ENCODE data around the gene NOTCH3. TPM values are rescaled to one million over a fixed set of nuclear protein-coding genes. Genes with fewer than 3 reads are reported as not detected.

Gene NOTCH3
- total RNA-seq, 4 donors from 2014 or later: 6.4 to 53.3 (median 32.7) TPM

DNA sequence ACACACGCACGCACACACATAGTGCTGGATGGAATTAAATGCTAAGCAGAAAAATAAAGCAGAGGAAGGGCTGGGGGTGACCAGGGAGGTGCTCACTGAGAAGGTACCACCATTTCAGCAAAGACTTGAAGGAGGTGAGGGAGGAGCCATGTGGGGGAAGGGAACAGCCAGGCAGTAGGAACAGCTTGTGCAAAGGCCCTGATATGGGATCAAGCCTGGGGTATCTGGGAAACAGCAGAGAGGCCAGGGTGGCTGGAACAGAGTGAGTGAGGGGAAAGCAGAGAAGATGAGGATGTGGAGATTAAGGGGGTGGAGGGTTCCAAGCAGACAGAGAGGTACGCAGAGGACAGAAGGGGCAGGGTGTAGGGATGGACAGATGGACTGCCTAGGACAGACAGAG lies 25.2 kb downstream of the NOTCH3 start:
- H3K27ac ChIP-seq: no peak overlapping the region
- H3K9me3 ChIP-seq: no peaks in the 10 kb centered on the region
- no peak overlapping the region for H3K4me3 ChIP-seq
- no peak for ATAC-seq
- DNase-seq: no peak
- TF ChIP-seq, protein P1, sequence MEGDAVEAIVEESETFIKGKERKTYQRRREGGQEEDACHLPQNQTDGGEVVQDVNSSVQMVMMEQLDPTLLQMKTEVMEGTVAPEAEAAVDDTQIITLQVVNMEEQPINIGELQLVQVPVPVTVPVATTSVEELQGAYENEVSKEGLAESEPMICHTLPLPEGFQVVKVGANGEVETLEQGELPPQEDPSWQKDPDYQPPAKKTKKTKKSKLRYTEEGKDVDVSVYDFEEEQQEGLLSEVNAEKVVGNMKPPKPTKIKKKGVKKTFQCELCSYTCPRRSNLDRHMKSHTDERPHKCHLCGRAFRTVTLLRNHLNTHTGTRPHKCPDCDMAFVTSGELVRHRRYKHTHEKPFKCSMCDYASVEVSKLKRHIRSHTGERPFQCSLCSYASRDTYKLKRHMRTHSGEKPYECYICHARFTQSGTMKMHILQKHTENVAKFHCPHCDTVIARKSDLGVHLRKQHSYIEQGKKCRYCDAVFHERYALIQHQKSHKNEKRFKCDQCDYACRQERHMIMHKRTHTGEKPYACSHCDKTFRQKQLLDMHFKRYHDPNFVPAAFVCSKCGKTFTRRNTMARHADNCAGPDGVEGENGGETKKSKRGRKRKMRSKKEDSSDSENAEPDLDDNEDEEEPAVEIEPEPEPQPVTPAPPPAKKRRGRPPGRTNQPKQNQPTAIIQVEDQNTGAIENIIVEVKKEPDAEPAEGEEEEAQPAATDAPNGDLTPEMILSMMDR (IDR thresholded peaks at IDR 0.05 in 4 of 5, conservative IDR thresholded peaks at IDR 0.05 in 1 of 5): no peak
- TF ChIP-seq POLR2A (IDR thresholded peaks at IDR 0.05): no peak
- intact Hi-C loops (cut with DNase I; ENCODE audit: low total_unique reads) (loop anchor here (5.0 kb wide), 1 partner anchor 77 kb away; no protein-coding TSS in a partner anchor), in situ Hi-C loops (cut with MboI; ENCODE audit: low sequenced_read_pairs in 4 of 4) (loop anchor here in 2 of 4 donors (5.0 to 10.0 kb wide), 2 partner anchors 89 to 382 kb away; no protein-coding TSS in a partner anchor)
- no peaks in the 10 kb centered on the region for H3K36me3 ChIP-seq
- H3K27me3 ChIP-seq: peaks cover 0 to 9% (median 2%) of the 10 kb centered on the region in 3 donors
- H3K4me1 ChIP-seq: peaks cover 0 to 4% of the 10 kb centered on the region in 2 donors

GRCh38 chr19:15173746-15174404 lies 26.9 kb downstream of the NOTCH3 start:
- Histone ChIP-seq H3K27me3 (peaks cover 0 to 5% (median 2%) of the 10 kb centered on the region in 3 donors), H3K36me3 (no peaks in the 10 kb centered on the region), H3K4me3 (no peak overlapping the region), H3K27ac (no peak overlapping the region), H3K9me3 (no peaks in the 10 kb centered on the region), H3K4me1 (peaks cover 0 to 4% of the 10 kb centered on the region in 2 donors)
- no peak for DNase-seq
- intact Hi-C loops (cut with DNase I; ENCODE audit: low total_unique reads) (no loop called here), in situ Hi-C loops (cut with MboI; ENCODE audit: low sequenced_read_pairs in 4 of 4) (loop anchor here in 2 of 4 donors (5.0 to 10.0 kb wide), 2 partner anchors 91 to 378 kb away; no protein-coding TSS in a partner anchor)
- TF ChIP-seq, protein P1 (IDR thresholded peaks at IDR 0.05 in 4 of 5, conservative IDR thresholded peaks at IDR 0.05 in 1 of 5): no peak
- no peak for TF ChIP-seq POLR2A (IDR thresholded peaks at IDR 0.05)
- no peak for ATAC-seq

GRCh38 chr19:15170345-15170744 lies 30.4 kb downstream of the NOTCH3 start:
- intact Hi-C loops (cut with DNase I; ENCODE audit: low total_unique reads): no loop called here
- Histone ChIP-seq H3K27me3 (no peaks in the 10 kb centered on the region), H3K4me1 (no peaks in the 10 kb centered on the region), H3K27ac (no peak overlapping the region), H3K4me3 (no peak overlapping the region), H3K9me3 (peaks cover 0 to 5% (median 0%) of the 10 kb centered on the region in 3 donors), H3K36me3 (peaks cover 0 to under 1% of the 10 kb centered on the region in 2 donors)
- no peak for TF ChIP-seq POLR2A (IDR thresholded peaks at IDR 0.05)
- TF ChIP-seq, protein P1 (IDR thresholded peaks at IDR 0.05 in 4 of 5, conservative IDR thresholded peaks at IDR 0.05 in 1 of 5): no peak
- no peak for DNase-seq
- ATAC-seq: no peak
- in situ Hi-C loops (cut with MboI; ENCODE audit: low sequenced_read_pairs in 4 of 4): loop anchor here in 2 of 4 donors (5.0 to 10.0 kb wide), 2 partner anchors 94 to 382 kb away; no protein-coding TSS in a partner anchor

- intact Hi-C loops (cut with DNase I; ENCODE audit: low total_unique reads): no loop called here
- TF ChIP-seq POLR2A (IDR thresholded peaks at IDR 0.05): no peak
- TF ChIP-seq, protein P1 (IDR thresholded peaks at IDR 0.05 in 4 of 5, conservative IDR thresholded peaks at IDR 0.05 in 1 of 5): no peak
- ATAC-seq (no peak), DNase-seq (no peak)
- no peaks in the 10 kb centered on the region for H3K27me3 ChIP-seq
- H3K4me1 ChIP-seq: no peaks in the 10 kb centered on the region
- H3K36me3 ChIP-seq: peaks cover 0 to 6% of the 10 kb centered on the region in 2 donors
- H3K4me3 ChIP-seq: no peak overlapping the region
- no peak overlapping the region for H3K27ac ChIP-seq
- in situ Hi-C loops (cut with MboI; ENCODE audit: low sequenced_read_pairs in 4 of 4): loop anchor here in 2 of 4 donors (5.0 to 10.0 kb wide), 2 partner anchors 95 to 383 kb away; no protein-coding TSS in a partner anchor
- peaks cover 0 to 11% (median 0%) of the 10 kb centered on the region in 3 donors for H3K9me3 ChIP-seq
Measured at GRCh38 chr19:15169541-15170285, 31.1 kb downstream of the NOTCH3 start.

Measured in gastrocnemius medialis (tissue), 4 donors.